HepG2 (cell line): ENCODE results near the gene PLIN1. TPM values are rescaled to one million over a fixed set of nuclear protein-coding genes. Genes with fewer than 3 reads are reported as not detected.

ENCODE experiments used
- GLMP ChIP-seq: sonication (generic); formaldehyde crosslinking; IDR thresholded peaks from 2 replicates; pipeline ENCODE4 v1.9.0; 2021; ENCODE audit warnings: missing genetic modification reagents, mild to moderate bottlenecking, borderline replicate concordance
- KDM1A ChIP-seq: IDR thresholded peaks from 2 replicates; pipeline ENCODE4 v1.6.1; 2016; ENCODE audit warnings: missing compliant biosample characterization
- NKX3-1 ChIP-seq: sonication (generic); formaldehyde crosslinking; IDR thresholded peaks from 2 replicates; pipeline ENCODE4 v1.5.0; 2020; ENCODE audit warnings: missing genetic modification reagents
- PHF21A ChIP-seq: sonication (generic); formaldehyde crosslinking; IDR thresholded peaks from 2 replicates; pipeline ENCODE4 v1.5.0; 2020; ENCODE audit warnings: mild to moderate bottlenecking, missing genetic modification reagents
- RBM22 ChIP-seq: fragments of 200-400 bp; formaldehyde crosslinking; optimal IDR thresholded peaks from 2 replicates; pipeline ENCODE3; 2017; ENCODE audit warnings: mild to moderate bottlenecking, low read length, moderate library complexity
- ZBTB26 ChIP-seq: IDR thresholded peaks from 2 replicates; pipeline ENCODE4 v1.6.1; 2016; ENCODE audit warnings: missing compliant biosample characterization, missing genetic modification reagents, borderline replicate concordance
- polyA plus RNA-seq, 8 experiments: library from polyadenylated mRNA; depleted of rRNA in 3 of 8; stranded (reverse) in 7 of 8; unstranded in 1 of 8; fragments of >200 nt; fragmentation: Illumina TruSeq in 4 of 8; extraction: Trizol in 4 of 8; gene quantifications; 2 replicates each; pipeline versions ENCODE4 v1.2.1 to v1.2.3, GENCODE V29; 2011 to 2016; ENCODE audit warnings: low read depth in 4 of 8, missing spikeins in 1 of 8, mixed read lengths in 1 of 8; ENCODE audit not compliant: insufficient read depth in 1 of 8
- total RNA-seq, 5 experiments: library from RNA; depleted of rRNA; stranded (reverse); fragments of >200 nt; fragmentation: Illumina TruSeq; extraction: Trizol; gene quantifications; 2 replicates each; pipeline ENCODE4 v1.2.3, GENCODE V29; 2016; ENCODE audit warnings: low read depth in 1 of 5
- TF ChIP-seq, protein P1 (sequence below): sonication (generic); formaldehyde crosslinking; conservative IDR thresholded peaks from 2 replicates; pipeline ENCODE4 v1.4.0; 2020; ENCODE audit warnings: mild to moderate bottlenecking, missing genetic modification reagents, moderate library complexity
- TF ChIP-seq, protein P2 (sequence below): sonication (generic); formaldehyde crosslinking; IDR thresholded peaks from 2 replicates; pipeline ENCODE4 v1.8.0; 2022; ENCODE audit warnings: mild to moderate bottlenecking, missing genetic modification reagents, borderline replicate concordance
- TF ChIP-seq, protein P3 (sequence below): sonication (generic); formaldehyde crosslinking; IDR thresholded peaks from 2 replicates; pipeline ENCODE4 v1.4.0; 2020; ENCODE audit warnings: missing genetic modification reagents, borderline replicate concordance

The PLIN1 gene
- total and polyA plus RNA-seq, 2 of the 13 experiments (the other 11 are each of a cell fraction or from before 2014, with no cell fraction given) = 0.74 to 1.2 TPM

- TF ChIP-seq, protein P1, sequence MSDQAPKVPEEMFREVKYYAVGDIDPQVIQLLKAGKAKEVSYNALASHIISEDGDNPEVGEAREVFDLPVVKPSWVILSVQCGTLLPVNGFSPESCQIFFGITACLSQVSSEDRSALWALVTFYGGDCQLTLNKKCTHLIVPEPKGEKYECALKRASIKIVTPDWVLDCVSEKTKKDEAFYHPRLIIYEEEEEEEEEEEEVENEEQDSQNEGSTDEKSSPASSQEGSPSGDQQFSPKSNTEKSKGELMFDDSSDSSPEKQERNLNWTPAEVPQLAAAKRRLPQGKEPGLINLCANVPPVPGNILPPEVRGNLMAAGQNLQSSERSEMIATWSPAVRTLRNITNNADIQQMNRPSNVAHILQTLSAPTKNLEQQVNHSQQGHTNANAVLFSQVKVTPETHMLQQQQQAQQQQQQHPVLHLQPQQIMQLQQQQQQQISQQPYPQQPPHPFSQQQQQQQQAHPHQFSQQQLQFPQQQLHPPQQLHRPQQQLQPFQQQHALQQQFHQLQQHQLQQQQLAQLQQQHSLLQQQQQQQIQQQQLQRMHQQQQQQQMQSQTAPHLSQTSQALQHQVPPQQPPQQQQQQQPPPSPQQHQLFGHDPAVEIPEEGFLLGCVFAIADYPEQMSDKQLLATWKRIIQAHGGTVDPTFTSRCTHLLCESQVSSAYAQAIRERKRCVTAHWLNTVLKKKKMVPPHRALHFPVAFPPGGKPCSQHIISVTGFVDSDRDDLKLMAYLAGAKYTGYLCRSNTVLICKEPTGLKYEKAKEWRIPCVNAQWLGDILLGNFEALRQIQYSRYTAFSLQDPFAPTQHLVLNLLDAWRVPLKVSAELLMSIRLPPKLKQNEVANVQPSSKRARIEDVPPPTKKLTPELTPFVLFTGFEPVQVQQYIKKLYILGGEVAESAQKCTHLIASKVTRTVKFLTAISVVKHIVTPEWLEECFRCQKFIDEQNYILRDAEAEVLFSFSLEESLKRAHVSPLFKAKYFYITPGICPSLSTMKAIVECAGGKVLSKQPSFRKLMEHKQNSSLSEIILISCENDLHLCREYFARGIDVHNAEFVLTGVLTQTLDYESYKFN (CRISPR knock-in tag) = peak; percentile 92
- TF ChIP-seq, protein P2, sequence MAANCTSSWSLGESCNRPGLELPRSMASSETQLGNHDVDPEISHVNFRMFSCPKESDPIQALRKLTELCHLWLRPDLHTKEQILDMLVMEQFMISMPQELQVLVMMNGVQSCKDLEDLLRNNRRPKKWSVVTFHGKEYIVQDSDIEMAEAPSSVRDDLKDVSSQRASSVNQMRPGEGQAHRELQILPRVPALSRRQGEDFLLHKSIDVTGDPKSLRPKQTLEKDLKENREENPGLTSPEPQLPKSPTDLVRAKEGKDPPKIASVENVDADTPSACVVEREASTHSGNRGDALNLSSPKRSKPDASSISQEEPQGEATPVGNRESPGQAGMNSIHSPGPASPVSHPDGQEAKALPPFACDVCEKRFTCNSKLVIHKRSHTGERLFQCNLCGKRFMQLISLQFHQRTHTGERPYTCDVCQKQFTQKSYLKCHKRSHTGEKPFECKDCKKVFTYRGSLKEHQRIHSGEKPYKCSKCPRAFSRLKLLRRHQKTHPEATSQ (CRISPR knock-in tag) = no peak
- TF ChIP-seq NKX3-1 (CRISPR knock-in tag) (no peak), GLMP (CRISPR knock-in tag) (no peak), PHF21A (CRISPR knock-in tag) (peak; percentile 87), KDM1A (CRISPR knock-in tag) (no peak), ZBTB26 (CRISPR knock-in tag) (no peak), RBM22 (no peak)
- TF ChIP-seq, protein P3, sequence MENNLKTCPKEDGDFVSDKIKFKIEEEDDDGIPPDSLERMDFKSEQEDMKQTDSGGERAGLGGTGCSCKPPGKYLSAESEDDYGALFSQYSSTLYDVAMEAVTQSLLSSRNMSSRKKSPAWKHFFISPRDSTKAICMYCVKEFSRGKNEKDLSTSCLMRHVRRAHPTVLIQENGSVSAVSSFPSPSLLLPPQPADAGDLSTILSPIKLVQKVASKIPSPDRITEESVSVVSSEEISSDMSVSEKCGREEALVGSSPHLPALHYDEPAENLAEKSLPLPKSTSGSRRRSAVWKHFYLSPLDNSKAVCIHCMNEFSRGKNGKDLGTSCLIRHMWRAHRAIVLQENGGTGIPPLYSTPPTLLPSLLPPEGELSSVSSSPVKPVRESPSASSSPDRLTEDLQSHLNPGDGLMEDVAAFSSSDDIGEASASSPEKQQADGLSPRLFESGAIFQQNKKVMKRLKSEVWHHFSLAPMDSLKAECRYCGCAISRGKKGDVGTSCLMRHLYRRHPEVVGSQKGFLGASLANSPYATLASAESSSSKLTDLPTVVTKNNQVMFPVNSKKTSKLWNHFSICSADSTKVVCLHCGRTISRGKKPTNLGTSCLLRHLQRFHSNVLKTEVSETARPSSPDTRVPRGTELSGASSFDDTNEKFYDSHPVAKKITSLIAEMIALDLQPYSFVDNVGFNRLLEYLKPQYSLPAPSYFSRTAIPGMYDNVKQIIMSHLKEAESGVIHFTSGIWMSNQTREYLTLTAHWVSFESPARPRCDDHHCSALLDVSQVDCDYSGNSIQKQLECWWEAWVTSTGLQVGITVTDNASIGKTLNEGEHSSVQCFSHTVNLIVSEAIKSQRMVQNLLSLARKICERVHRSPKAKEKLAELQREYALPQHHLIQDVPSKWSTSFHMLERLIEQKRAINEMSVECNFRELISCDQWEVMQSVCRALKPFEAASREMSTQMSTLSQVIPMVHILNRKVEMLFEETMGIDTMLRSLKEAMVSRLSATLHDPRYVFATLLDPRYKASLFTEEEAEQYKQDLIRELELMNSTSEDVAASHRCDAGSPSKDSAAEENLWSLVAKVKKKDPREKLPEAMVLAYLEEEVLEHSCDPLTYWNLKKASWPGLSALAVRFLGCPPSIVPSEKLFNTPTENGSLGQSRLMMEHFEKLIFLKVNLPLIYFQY (CRISPR knock-in tag) = peak; percentile 77; the same call in 1 of the 2 replicates
Observed at GRCh38 chr15:89680282-89680873, 1.2 kb upstream of the PLIN1 start (continued).
